KMS-11 (cell line): ENCODE results near the gene EEF2.
"Not testable (repeated sequence)": the region's sequence is repeated elsewhere in the genome, so short reads cannot be mapped to it uniquely, and the experiment has no call there.

Experiments used
- H2AFZ ChIP-seq: fragments of 200-600 bp; sonication (generic); 2 replicates; pipeline ENCODE4 v1.6.1; 2016; ENCODE audit warnings: antibody characterized with exemption, mixed run types, low read depth
- H3K27ac ChIP-seq: fragments of 200-600 bp; sonication (generic); 2 replicates; pipeline ENCODE4 v1.6.1; 2016; ENCODE audit warnings: mild to moderate bottlenecking, mixed run types
- H3K27me3 ChIP-seq: fragments of 200-600 bp; sonication (generic); 2 replicates; pipeline ENCODE4 v1.6.1; 2017; ENCODE audit warnings: mild to moderate bottlenecking, low read depth, mixed run types, moderate library complexity; ENCODE audit not compliant: insufficient read depth
- H3K36me3 ChIP-seq: fragments of 200-600 bp; sonication (generic); 2 replicates; pipeline ENCODE4 v1.6.1; 2017; ENCODE audit warnings: mild to moderate bottlenecking, mixed run types; ENCODE audit not compliant: insufficient read depth
- H3K4me1 ChIP-seq: fragments of 200-600 bp; sonication (generic); 2 replicates; pipeline ENCODE4 v1.6.1; 2016; ENCODE audit warnings: mild to moderate bottlenecking, low read depth, mixed run types; ENCODE audit not compliant: poor library complexity, severe bottlenecking
- H3K4me2 ChIP-seq: fragments of 200-600 bp; sonication (generic); 2 replicates; pipeline ENCODE4 v1.7.0; 2016; ENCODE audit warnings: mild to moderate bottlenecking, mixed run types
- H3K4me3 ChIP-seq: fragments of 200-600 bp; sonication (generic); IDR thresholded peaks from 2 replicates; pipeline ENCODE4 v1.6.1; 2017; ENCODE audit warnings: low read depth, low read length, mixed read lengths; ENCODE audit not compliant: insufficient read depth
- H3K79me2 ChIP-seq: fragments of 200-600 bp; sonication (generic); 2 replicates; pipeline ENCODE4 v1.6.1; 2016; ENCODE audit warnings: low read depth, mixed run types; ENCODE audit not compliant: insufficient read depth
- H3K9ac ChIP-seq: fragments of 200-600 bp; sonication (generic); 2 replicates; pipeline ENCODE4 v1.6.1; 2016; ENCODE audit warnings: mild to moderate bottlenecking, mixed run types
- H4K20me1 ChIP-seq: fragments of 200-600 bp; sonication (generic); 2 replicates; pipeline ENCODE4 v1.6.1; 2016; ENCODE audit warnings: mild to moderate bottlenecking, mixed run types; ENCODE audit not compliant: insufficient read depth
- CTCF ChIP-seq: fragments of 200-600 bp; sonication (generic); conservative IDR thresholded peaks from 2 replicates; pipeline ENCODE4 v1.6.1; 2017; ENCODE audit warnings: low read depth, mild to moderate bottlenecking, antibody characterized with exemption, low read length, moderate library complexity, mixed read lengths

Gene EEF2

GRCh38 chr19:3970313-3970807 lies 14.9 kb downstream of the EEF2 start:
- no peaks in the 10 kb centered on the region for H3K27me3 ChIP-seq
- H3K79me2 ChIP-seq, result peaks cover 4% of the 10 kb centered on the region; the same call in 1 of the 2 replicates
- peaks cover 27% of the 10 kb centered on the region for H3K4me1 ChIP-seq
- no peak for TF ChIP-seq CTCF
- H4K20me1 ChIP-seq, result no peaks in the 10 kb centered on the region
- no peak overlapping the region for H3K4me3 ChIP-seq
- no peak overlapping the region for H3K27ac ChIP-seq
- peak overlapping the region; percentile 65 for H3K9ac ChIP-seq
- H3K4me2 ChIP-seq, result peak overlapping the region; percentile 85
- H2AFZ ChIP-seq, result peak overlapping the region; percentile 42; the same call in 1 of the 2 replicates
- H3K36me3 ChIP-seq, result no peaks in the 10 kb centered on the region

GRCh38 chr19:3969435-3970312 lies 15.6 kb downstream of the EEF2 start:
- peaks cover 27% of the 10 kb centered on the region for H3K4me1 ChIP-seq
- H3K79me2 ChIP-seq, result peaks cover 4% of the 10 kb centered on the region; the same call in 1 of the 2 replicates
- H4K20me1 ChIP-seq, result no peaks in the 10 kb centered on the region
- no peak overlapping the region for H2AFZ ChIP-seq
- no peak for TF ChIP-seq CTCF
- no peaks in the 10 kb centered on the region for H3K36me3 ChIP-seq
- no peak overlapping the region for H3K27ac ChIP-seq
- H3K4me3 ChIP-seq, result no peak overlapping the region
- H3K4me2 ChIP-seq, result peak overlapping the region; percentile 85
- H3K9ac ChIP-seq, result peak overlapping the region; percentile 65; the same call in 1 of the 2 replicates
- no peaks in the 10 kb centered on the region for H3K27me3 ChIP-seq

- Histone ChIP-seq H3K4me2 (no peak overlapping the region), H2AFZ (no peak overlapping the region), H3K27ac (no peak overlapping the region), H3K79me2 (peaks cover 4% of the 10 kb centered on the region; the same call in 1 of the 2 replicates), H3K4me1 (peaks cover 27% of the 10 kb centered on the region), H3K9ac (no peak overlapping the region), H3K36me3 (no peaks in the 10 kb centered on the region), H3K4me3 (no peak overlapping the region), H3K27me3 (no peaks in the 10 kb centered on the region), H4K20me1 (no peaks in the 10 kb centered on the region)
- TF ChIP-seq CTCF, result no peak
These were observed 16.5 kb downstream of the EEF2 start for GRCh38 chr19:3968556-3969434.

- not testable (repeated sequence) for H3K4me2 ChIP-seq, H3K9ac ChIP-seq, H3K4me3 ChIP-seq, H4K20me1 ChIP-seq, H2AFZ ChIP-seq, H3K27ac ChIP-seq, H3K79me2 ChIP-seq, H3K36me3 ChIP-seq, H3K27me3 ChIP-seq
- peaks cover 27% of the 10 kb centered on the region for H3K4me1 ChIP-seq
These were observed 17.3 kb downstream of the EEF2 start for GRCh38 chr19:3967983-3968382.
